SK-N-SH treated with all-trans-retinoic acid at 6 μM for 48 hours (cell line): ENCODE results near the gene RAB7A.

Experiments
- ATAC-seq: fragments of 200-7000 bp; cut with Tn5 transposase; 3 replicates; pipeline ENCODE4 v1.9.1; 2020; ENCODE audit warnings: mild to moderate bottlenecking, moderate library complexity
- ARNTL ChIP-seq: fragments of 450-650 bp; formaldehyde crosslinking; IDR thresholded peaks from 2 replicates; pipeline ENCODE4 v1.5.0; 2020; ENCODE audit warnings: low read depth, mild to moderate bottlenecking, moderate library complexity, borderline replicate concordance
- CSDC2 ChIP-seq: fragments of 250-450 bp; sonication (Bioruptor Pico); IDR thresholded peaks from 2 replicates; pipeline ENCODE4 v1.5.0; 2020; ENCODE audit warnings: mild to moderate bottlenecking, moderate library complexity
- CSRNP3 ChIP-seq: fragments of 250-450 bp; sonication (Bioruptor Pico); IDR thresholded peaks from 2 replicates; pipeline ENCODE4 v1.5.1; 2021; ENCODE audit warnings: mild to moderate bottlenecking, moderate library complexity
- ESRRG ChIP-seq: fragments of 250-450 bp; sonication (Bioruptor Pico); IDR thresholded peaks from 2 replicates; pipeline ENCODE4 v1.6.1; 2021; ENCODE audit warnings: mild to moderate bottlenecking
- GLIS3 ChIP-seq: fragments of 250-450 bp; sonication (Bioruptor Pico); IDR thresholded peaks from 2 replicates; pipeline ENCODE4 v1.5.0; 2020; ENCODE audit warnings: mild to moderate bottlenecking, moderate library complexity
- ISL1 ChIP-seq: fragments of 250-450 bp; sonication (Bioruptor Pico); IDR thresholded peaks from 2 replicates; pipeline ENCODE4 v2.1.2; 2022; ENCODE audit warnings: mild to moderate bottlenecking, moderate library complexity
- OSR1 ChIP-seq: fragments of 250-450 bp; sonication (Bioruptor Pico); IDR thresholded peaks from 2 replicates; pipeline ENCODE4 v1.8.0; 2022; ENCODE audit warnings: moderate library complexity, mild to moderate bottlenecking, inconsistent platforms
- PPARA ChIP-seq: fragments of 250-450 bp; sonication (Bioruptor Pico); IDR thresholded peaks from 2 replicates; pipeline ENCODE4 v1.5.0; 2020; ENCODE audit warnings: mild to moderate bottlenecking, borderline replicate concordance
- RARB ChIP-seq: fragments of 250-450 bp; sonication (Bioruptor Pico); IDR thresholded peaks from 2 replicates; pipeline ENCODE4 v1.8.0; 2021; ENCODE audit warnings: mild to moderate bottlenecking, moderate library complexity
- SNAI2 ChIP-seq: fragments of 250-450 bp; sonication (Bioruptor Pico); IDR thresholded peaks from 2 replicates; pipeline ENCODE4 v1.5.0; 2020; ENCODE audit warnings: mild to moderate bottlenecking, moderate library complexity
- TCF4 ChIP-seq: fragments of 250-450 bp; sonication (Bioruptor Pico); IDR thresholded peaks from 2 replicates; pipeline ENCODE4 v1.8.0; 2021; ENCODE audit warnings: mild to moderate bottlenecking, moderate library complexity, borderline replicate concordance
- TOX ChIP-seq: fragments of 250-450 bp; sonication (Bioruptor Pico); IDR thresholded peaks from 2 replicates; pipeline ENCODE4 v1.8.0; 2021; ENCODE audit warnings: mild to moderate bottlenecking, moderate library complexity, borderline replicate concordance
- TSHZ2 ChIP-seq: fragments of 250-450 bp; sonication (Bioruptor Pico); IDR thresholded peaks from 2 replicates; pipeline ENCODE4 v1.5.0; 2020; ENCODE audit warnings: mild to moderate bottlenecking, moderate library complexity
- ZC3H10 ChIP-seq: fragments of 250-450 bp; sonication (Bioruptor Pico); IDR thresholded peaks from 2 replicates; pipeline ENCODE4 v1.5.1; 2021; ENCODE audit warnings: mild to moderate bottlenecking, moderate library complexity
- ZFP3 ChIP-seq: fragments of 250-450 bp; sonication (Bioruptor Pico); IDR thresholded peaks from 2 replicates; pipeline ENCODE4 v1.5.0; 2020; ENCODE audit warnings: mild to moderate bottlenecking, moderate library complexity
- ZFP30 ChIP-seq: fragments of 450-650 bp; formaldehyde crosslinking; IDR thresholded peaks from 2 replicates; pipeline ENCODE4 v1.5.0; 2022; ENCODE audit warnings: mild to moderate bottlenecking, moderate library complexity
- ZNF565 ChIP-seq: fragments of 450-650 bp; formaldehyde crosslinking; conservative IDR thresholded peaks from 2 replicates; pipeline ENCODE4 v1.5.0; 2020; ENCODE audit warnings: low read depth, mild to moderate bottlenecking, moderate library complexity
- ZNF70 ChIP-seq: fragments of 450-650 bp; formaldehyde crosslinking; IDR thresholded peaks from 2 replicates; pipeline ENCODE4 v1.5.0; 2020; ENCODE audit warnings: mild to moderate bottlenecking, moderate library complexity
- ZNF8 ChIP-seq: fragments of 450-650 bp; formaldehyde crosslinking; IDR thresholded peaks from 2 replicates; pipeline ENCODE4 v1.5.0; 2020; ENCODE audit warnings: mild to moderate bottlenecking, moderate library complexity
- TF ChIP-seq, protein P1 (sequence below): fragments of 250-450 bp; sonication (Bioruptor Pico); IDR thresholded peaks from 2 replicates; pipeline ENCODE4 v1.5.1; 2020; ENCODE audit warnings: low read depth, mild to moderate bottlenecking, moderate library complexity
- TF ChIP-seq, protein P2 (sequence below): fragments of 250-450 bp; sonication (Bioruptor Pico); IDR thresholded peaks from 2 replicates; pipeline ENCODE4 v1.8.0; 2020; ENCODE audit warnings: mild to moderate bottlenecking, moderate library complexity, borderline replicate concordance

The RAB7A gene

GRCh38 chr3:128784232-128784631 lies 58.2 kb downstream of the RAB7A start:
- TF ChIP-seq CSRNP3 (CRISPR knock-in tag) = no peak
- no peak for TF ChIP-seq SNAI2 (CRISPR knock-in tag)
- peak; percentile 65 for ATAC-seq

DNA sequence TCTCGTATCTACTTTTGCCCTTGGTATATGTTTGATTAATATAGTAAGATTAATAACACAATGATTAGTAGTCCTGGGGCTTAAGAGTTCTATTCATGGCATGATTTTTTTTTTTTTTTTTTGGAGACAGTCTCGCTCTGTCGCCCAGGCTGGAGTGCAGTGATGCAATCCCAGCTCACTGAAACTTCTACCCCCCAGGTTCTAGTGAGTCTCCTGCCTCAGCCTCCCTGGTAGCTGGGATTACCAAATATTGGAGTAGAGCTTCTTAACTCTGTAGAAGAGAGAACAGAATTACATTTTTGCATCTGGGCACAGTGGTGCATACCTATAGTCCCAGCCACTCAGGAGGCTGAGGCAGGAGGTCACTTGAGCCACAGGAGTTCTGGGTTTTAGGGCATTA lies 58.9 kb downstream of the RAB7A start:
- TF ChIP-seq ESRRG (CRISPR knock-in tag) = no peak
- TF ChIP-seq ZC3H10 (CRISPR knock-in tag) = no peak
- TF ChIP-seq ZFP30 (CRISPR knock-in tag) = no peak
- TF ChIP-seq ISL1 = no peak
- TF ChIP-seq ZNF70 (CRISPR knock-in tag) = no peak
- ATAC-seq = no peak

GRCh38 chr3:128786434-128787020 lies 60.5 kb downstream of the RAB7A start:
- no peak; the same call in 2 of the 3 replicates for ATAC-seq
- TF ChIP-seq CSRNP3 (CRISPR knock-in tag) = no peak
- no peak for TF ChIP-seq GLIS3 (CRISPR knock-in tag)
- no peak for TF ChIP-seq OSR1
- TF ChIP-seq TCF4 (CRISPR knock-in tag) = no peak
- no peak for TF ChIP-seq ZC3H10 (CRISPR knock-in tag)
- TF ChIP-seq CSDC2 (CRISPR knock-in tag) = no peak
- TF ChIP-seq RARB (CRISPR knock-in tag) = no peak
- no peak for TF ChIP-seq ZNF8 (CRISPR knock-in tag)
- no peak for TF ChIP-seq ARNTL (CRISPR knock-in tag)

DNA sequence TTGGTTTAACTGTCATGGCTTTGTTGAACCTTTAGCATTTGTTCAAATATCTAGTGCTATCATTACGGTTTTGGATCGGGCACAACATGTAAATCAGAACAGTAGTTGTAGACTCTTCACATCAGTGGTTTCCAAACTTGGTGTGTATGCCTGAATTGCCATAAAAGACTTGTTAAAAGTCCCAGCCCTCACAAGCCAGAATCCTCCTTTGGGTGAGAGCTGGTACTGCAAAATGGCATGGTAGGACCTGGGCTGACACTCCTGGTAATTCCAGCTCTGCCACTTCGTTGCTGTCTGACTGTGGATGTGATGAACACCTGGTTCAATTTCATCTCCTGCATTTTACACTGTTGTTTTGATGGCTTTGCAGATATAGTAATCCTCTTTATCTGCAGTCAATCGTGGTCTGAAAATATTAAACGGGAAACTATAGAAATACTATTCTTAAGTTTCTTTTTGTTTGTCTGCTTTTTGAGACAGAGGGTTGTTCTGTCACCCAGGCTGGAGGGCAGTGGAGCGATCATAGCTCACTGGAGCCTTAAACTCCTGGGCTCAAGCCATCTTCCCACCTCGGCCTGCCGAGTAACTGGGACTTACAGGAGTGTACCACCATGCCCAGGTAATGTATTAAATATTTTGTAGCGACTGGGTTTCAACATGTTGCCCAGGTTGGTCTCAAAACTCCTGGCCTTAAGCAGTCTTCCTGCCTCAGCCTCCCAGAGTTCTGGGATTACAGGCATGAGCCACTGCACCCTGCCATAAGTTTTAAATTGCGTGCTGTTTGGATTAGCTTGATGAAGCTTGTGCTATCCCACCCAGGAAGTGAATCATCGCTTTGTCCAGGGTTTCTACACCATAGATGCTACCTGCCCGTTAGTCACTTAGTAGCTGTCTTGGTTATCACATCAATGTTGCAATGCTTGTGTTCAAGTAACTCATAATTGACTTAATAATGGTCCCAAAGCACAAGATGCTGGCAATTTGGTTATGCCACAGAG lies 61.6 kb downstream of the RAB7A start:
- ATAC-seq = peak; percentile 72

More for the DNA sequence above, 61.6 kb downstream of the RAB7A start:
- no peak for TF ChIP-seq ZFP30 (CRISPR knock-in tag)
- TF ChIP-seq ARNTL (CRISPR knock-in tag) = no peak
- no peak for TF ChIP-seq TSHZ2 (CRISPR knock-in tag)
- TF ChIP-seq, protein P1, sequence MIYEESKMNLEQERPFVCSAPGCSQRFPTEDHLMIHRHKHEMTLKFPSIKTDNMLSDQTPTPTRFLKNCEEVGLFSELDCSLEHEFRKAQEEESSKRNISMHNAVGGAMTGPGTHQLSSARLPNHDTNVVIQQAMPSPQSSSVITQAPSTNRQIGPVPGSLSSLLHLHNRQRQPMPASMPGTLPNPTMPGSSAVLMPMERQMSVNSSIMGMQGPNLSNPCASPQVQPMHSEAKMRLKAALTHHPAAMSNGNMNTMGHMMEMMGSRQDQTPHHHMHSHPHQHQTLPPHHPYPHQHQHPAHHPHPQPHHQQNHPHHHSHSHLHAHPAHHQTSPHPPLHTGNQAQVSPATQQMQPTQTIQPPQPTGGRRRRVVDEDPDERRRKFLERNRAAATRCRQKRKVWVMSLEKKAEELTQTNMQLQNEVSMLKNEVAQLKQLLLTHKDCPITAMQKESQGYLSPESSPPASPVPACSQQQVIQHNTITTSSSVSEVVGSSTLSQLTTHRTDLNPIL = no peak
- TF ChIP-seq TOX (CRISPR knock-in tag) = no peak
- no peak for TF ChIP-seq ZFP3 (CRISPR knock-in tag)
- no peak for TF ChIP-seq ZNF565 (CRISPR knock-in tag)
- TF ChIP-seq, protein P2, sequence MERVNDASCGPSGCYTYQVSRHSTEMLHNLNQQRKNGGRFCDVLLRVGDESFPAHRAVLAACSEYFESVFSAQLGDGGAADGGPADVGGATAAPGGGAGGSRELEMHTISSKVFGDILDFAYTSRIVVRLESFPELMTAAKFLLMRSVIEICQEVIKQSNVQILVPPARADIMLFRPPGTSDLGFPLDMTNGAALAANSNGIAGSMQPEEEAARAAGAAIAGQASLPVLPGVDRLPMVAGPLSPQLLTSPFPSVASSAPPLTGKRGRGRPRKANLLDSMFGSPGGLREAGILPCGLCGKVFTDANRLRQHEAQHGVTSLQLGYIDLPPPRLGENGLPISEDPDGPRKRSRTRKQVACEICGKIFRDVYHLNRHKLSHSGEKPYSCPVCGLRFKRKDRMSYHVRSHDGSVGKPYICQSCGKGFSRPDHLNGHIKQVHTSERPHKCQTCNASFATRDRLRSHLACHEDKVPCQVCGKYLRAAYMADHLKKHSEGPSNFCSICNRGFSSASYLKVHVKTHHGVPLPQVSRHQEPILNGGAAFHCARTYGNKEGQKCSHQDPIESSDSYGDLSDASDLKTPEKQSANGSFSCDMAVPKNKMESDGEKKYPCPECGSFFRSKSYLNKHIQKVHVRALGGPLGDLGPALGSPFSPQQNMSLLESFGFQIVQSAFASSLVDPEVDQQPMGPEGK (CRISPR knock-in tag) = no peak
- TF ChIP-seq CSRNP3 (CRISPR knock-in tag) = no peak
- TF ChIP-seq GLIS3 (CRISPR knock-in tag) = no peak
- no peak for TF ChIP-seq ZNF8 (CRISPR knock-in tag)
- TF ChIP-seq RARB (CRISPR knock-in tag) = no peak
- TF ChIP-seq PPARA = no peak
